HG03159 (cell line): ENCODE results near the gene JRKL.
"Not testable (repeated sequence)": the region's sequence is repeated elsewhere in the genome, so short reads cannot be mapped to it uniquely, and the experiment has no call there.

Experiments
- ATAC-seq: cut with Tn5 transposase; IDR thresholded peaks from one replicate; pipeline ENCODE4 v1.9.1; 2021; ENCODE audit warnings: mild to moderate bottlenecking, moderate library complexity; ENCODE audit not compliant: unreplicated experiment

The JRKL gene

GRCh38 chr11:96393753-96394348 lies 4.0 kb downstream of the JRKL start:
- ATAC-seq: no peak

DNA sequence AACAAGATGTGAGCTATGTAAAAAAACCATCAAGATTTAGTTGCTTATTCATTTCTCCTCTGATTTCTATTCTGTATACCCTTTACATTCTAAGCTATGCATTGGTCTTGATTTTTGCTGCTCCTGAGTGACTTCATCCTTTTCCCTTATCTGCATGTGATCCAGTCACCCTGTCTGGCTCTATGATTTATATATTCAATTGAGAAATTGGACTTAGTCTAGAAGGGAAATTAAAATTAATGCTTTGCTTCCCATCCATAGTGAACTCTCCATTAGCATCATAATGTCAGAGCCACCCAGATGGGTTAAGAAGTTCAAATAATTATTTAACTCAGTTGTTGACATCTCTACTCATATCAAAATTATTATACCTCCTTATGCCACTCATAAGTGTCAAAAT lies 5.0 kb downstream of the JRKL start:
- ATAC-seq: no peak

DNA sequence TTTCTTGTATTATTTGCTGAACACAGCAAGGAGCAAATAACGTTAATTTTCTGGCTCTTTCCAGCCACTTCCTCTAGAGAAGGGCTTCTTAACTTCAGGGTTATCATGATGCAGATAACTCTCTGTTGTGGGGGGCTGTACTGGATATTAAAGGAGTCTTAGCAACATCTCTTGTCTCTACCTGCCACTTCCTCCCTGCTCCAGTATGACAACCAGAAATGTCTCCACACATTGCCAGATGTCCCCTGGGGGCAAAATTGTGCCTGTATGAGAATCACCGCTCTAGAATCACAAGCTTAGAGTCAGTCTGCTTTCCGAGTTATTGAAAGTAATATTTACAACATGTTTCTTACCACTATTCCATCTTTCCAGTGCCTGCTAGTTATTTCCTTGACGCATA lies 6.8 kb downstream of the JRKL start:
- no peak for ATAC-seq

- ATAC-seq: no peak
These were observed 8.1 kb downstream of the JRKL start for GRCh38 chr11:96397863-96398262.

GRCh38 chr11:96400697-96401096 lies 10.9 kb downstream of the JRKL start:
- no peak for ATAC-seq

DNA sequence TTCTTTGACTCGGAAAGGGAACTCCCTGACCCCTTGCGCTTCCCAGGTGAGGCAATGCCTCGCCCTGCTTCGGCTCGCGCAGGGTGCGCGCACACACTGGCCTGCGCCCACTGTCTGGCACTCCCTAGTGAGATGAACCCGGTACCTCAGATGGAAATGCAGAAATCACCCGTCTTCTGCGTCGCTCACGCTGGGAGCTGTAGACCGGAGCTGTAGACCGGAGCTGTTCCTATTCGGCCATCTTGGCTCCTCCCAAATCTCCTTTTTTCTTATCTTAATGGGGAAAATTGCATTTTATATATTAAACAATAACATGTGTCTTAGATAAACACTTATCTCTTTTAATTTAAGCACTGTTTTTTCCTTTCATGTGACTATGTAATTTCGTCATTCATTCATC lies 21.6 kb downstream of the JRKL start:
- not testable (repeated sequence) for ATAC-seq

GRCh38 chr11:96412761-96413381 lies 23.1 kb downstream of the JRKL start:
- ATAC-seq: no peak

DNA sequence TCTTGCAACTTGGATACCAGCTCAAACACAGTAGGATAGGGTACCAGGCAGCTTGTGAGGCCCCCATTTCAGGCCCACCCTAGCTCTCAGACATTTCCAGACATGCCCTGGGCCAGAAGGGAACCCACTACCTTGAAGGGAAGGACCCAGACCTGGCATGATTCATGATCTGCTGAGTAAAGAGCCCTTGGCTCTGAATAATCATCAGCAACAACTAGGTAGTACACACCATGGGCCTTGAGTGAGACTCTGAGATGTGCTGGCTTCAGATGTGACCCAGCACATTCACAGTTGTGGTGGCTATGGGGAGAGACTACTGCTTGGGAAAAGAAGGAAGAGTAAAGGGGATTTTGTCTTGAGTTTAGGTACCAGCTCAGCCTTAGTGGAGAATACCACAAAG lies 23.6 kb downstream of the JRKL start:
- no peak for ATAC-seq

DNA sequence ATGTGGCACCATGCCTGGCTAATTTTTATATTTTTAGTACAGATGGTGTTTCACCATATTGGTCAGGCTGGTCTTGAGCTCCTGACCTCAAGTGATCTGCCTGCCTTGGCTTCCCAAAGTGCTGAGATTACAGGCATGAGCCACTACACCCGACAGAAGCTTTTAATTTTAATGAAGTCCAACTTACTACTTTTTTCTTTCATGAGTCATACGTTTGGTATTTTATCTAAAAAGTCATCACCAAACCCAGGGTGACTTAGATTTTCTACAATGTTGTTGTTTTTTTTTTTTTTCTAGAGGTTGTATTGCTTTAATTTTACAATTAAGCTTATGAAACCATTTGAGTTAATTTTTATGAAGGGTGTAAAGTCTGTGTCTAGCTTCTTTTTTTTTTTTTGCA lies 34.9 kb downstream of the JRKL start:
- ATAC-seq: no peak

- ATAC-seq: no peak
These were observed 40.9 kb downstream of the JRKL start for GRCh38 chr11:96430668-96431067.

DNA sequence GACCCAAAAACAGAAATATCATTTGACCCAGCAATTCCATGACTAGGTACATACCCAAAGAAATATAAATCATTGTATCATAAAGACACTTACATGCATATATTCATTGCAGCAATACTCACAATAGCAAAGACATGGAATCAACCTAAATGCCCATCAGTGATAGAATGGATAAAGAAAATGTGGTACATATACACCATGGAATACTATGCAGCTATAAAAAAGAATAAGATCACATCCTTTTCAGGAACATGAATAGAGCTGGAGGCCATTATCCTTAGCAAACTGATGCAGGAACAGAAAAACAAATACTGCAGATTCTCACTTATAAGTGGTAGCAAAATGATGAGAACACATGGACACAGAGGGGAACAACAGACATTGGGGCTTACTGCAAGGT lies 42.8 kb downstream of the JRKL start:
- not testable (repeated sequence) for ATAC-seq
